VCaP (cell line): Measurements from ENCODE around the gene ERC2.

Experiments used
- H3K27ac ChIP-seq: fragments of 450-650 bp; 2 replicates; pipeline ENCODE4 v1.5.1; 2017
- TF ChIP-seq, protein P1 (sequence below): fragments of 450-650 bp; conservative IDR thresholded peaks from 2 replicates; pipeline ENCODE4 v1.5.1; 2017; ENCODE audit warnings: mild to moderate bottlenecking, moderate library complexity

The ERC2 gene

DNA sequence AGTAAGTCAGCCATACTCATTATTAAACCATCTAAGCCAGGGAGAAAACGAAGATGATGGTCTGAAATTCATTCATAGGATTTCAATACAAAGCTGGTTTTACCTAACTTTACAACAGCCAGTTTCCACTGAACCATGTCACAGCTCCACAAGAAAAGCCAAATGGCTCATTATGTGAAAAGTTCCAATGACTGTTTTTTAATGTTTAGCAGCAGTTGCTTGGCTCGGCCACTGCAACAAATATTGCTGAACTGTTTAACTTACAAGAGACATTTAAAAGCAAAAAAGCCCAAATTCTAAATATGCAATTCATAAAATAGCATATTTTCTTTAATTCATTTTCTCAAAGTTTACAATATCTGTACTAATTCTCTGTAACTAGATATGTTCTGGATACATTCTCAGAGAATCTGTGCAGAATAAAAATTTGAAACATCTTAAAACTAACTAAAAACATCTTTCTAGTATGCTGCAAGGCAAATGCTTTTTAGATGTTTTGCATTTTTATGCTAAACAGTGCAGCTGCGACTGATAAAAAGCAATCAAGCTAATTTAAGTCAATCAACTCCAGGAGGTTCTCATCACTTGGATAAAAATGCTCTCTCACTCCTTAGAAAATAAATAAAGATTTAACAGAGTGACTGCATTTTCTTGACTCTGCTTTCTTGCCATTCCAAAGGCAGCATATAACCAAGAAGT, 356.5 kb downstream of the ERC2 start:
- no peak overlapping the region for H3K27ac ChIP-seq
- TF ChIP-seq, protein P1, sequence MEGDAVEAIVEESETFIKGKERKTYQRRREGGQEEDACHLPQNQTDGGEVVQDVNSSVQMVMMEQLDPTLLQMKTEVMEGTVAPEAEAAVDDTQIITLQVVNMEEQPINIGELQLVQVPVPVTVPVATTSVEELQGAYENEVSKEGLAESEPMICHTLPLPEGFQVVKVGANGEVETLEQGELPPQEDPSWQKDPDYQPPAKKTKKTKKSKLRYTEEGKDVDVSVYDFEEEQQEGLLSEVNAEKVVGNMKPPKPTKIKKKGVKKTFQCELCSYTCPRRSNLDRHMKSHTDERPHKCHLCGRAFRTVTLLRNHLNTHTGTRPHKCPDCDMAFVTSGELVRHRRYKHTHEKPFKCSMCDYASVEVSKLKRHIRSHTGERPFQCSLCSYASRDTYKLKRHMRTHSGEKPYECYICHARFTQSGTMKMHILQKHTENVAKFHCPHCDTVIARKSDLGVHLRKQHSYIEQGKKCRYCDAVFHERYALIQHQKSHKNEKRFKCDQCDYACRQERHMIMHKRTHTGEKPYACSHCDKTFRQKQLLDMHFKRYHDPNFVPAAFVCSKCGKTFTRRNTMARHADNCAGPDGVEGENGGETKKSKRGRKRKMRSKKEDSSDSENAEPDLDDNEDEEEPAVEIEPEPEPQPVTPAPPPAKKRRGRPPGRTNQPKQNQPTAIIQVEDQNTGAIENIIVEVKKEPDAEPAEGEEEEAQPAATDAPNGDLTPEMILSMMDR: no peak

DNA sequence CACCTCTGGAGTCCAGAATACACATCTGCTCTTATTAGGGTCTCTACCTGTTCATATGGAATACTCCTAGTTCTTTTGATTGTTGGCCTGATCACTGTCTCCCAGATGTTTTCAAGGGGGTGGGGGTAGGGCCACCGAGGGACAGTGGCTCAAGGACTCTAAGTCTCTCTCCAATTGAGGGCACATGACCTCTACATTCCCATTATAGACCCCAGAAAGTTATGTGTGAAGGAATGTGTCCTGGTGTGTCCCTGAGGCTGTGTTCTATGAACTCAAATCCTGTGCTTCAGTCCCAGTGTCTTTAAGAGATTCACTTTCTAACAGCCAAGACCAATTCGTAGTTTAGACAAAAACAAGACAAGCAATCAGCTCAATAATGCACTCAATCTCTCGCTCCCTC, 357.4 kb downstream of the ERC2 start:
- TF ChIP-seq, protein P1: no peak
- H3K27ac ChIP-seq: no peak overlapping the region

DNA sequence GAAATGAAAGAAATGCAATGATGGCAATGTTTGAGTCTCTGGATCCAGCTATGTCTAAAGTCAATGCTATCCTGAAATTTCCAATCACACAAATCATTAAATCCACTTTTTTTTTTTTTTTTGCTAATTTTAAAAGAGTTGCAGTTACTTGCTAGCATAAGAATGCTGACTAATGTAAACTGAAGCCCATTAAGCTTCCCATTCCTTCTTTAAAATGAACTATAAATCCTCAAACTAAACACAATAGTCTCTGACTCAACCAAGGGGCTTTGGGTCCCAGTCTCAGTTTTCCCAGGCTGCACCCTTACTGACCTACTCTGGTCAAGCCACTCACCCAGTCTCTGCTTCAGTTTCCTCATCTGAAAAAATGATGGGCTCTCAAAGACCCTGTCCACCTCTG, 361.1 kb downstream of the ERC2 start:
- TF ChIP-seq, protein P1: no peak
- no peak overlapping the region for H3K27ac ChIP-seq

DNA sequence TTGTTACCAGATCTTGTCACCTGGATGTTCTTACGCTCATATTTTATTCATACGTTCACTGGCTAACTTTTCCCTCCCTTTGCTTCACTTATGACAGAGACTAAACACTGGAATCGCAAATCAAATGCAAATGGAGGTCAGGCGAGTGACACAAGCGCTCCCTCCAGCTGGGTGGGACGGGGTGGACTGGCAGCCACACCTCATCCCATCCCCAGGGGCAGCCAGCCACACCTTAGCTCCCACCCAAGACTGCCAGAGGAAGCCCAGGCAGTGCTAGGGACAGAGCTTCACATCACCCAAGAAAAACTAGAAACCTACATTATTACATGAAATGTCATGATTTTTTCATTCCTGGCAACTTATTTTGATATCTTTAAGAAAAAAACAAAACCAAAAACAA, 366.2 kb downstream of the ERC2 start:
- no peak overlapping the region for H3K27ac ChIP-seq
- TF ChIP-seq, protein P1: no peak

DNA sequence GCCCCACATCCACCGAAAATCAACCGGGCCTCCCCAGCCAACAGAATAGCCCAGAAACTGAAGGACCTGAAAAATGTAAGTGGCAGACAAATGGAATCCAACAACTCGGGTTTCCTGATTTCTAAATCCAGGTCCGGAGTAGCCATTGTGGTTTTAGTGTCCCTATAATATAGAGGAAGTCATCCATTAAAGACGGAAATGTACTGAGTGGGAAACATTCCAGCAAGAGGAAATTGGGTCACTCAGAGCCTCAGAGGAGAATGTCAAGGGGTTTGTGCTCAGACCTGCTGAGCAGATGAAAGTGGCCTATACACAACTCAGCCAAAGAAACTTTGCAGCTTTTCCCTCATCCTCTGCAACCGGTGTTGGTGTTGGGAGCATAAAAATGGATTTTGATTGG, 366.7 kb downstream of the ERC2 start:
- no peak overlapping the region for H3K27ac ChIP-seq
- TF ChIP-seq, protein P1: no peak

DNA sequence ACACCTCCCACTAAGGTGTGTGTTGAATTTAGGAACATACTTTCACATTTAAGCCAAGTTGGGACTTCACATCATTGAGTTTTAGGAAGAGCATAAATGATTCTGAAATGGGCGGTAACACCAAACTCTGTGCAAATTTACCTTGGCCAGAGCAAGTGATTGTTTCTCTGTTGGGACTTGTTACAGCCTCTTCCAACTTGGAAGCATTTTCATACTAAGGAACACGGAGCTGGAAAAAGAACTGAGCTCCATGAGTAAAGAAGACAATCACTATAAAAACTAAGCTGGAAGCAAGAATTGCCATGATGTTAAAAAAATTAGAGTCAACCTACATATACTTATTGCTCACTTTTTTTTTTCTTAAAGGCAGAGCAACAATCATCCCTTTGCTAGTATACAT, 371.3 kb downstream of the ERC2 start:
- TF ChIP-seq, protein P1: no peak
- H3K27ac ChIP-seq: no peak overlapping the region

DNA sequence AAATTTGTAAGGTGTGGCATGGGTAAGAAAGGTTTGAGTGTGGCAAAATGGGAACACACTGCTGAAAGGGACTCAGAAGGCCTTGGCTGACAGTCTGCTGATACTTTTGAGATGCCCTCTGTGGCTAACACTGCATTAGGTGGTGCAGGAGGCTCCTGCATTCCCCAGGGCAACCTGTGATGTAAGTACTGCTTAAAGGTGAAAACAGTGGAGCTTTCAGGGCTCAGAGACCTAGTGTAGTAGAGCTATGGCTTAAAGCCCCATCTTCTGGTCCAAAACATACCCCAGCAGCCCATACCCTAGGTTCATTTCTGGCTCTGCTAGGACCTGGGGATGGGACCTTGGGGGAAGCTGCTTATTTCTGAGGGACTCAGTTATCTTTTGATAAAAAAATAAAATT, 374.1 kb downstream of the ERC2 start:
- no peak overlapping the region for H3K27ac ChIP-seq
- TF ChIP-seq, protein P1: no peak
